WTC11 (cell line): ENCODE measurements around the gene BOD1. TPM values are rescaled to one million over a fixed set of nuclear protein-coding genes. Genes with fewer than 3 reads are reported as not detected.

Experiments
- ATAC-seq: fragments of 200-7000 bp; cut with Tn5 transposase; 2 replicates; pipeline ENCODE4 v1.10.0; 2021; ENCODE audit warnings: mild to moderate bottlenecking, moderate library complexity
- CTCF ChIA-PET: fragments of 300-600 bp; sonication (Branson Sonifier 250); formaldehyde crosslinking; loops from one replicate; lab custom pipeline; 2021; ENCODE audit warnings: antibody characterized with exemption; lab: Charles Lee
- POLR2A ChIA-PET: fragments of 350-600 bp; sonication (Branson Sonifier 250); formaldehyde crosslinking; loops from one replicate; lab custom pipeline; 2021; ENCODE audit warnings: antibody characterized with exemption; lab: Charles Lee
- DNase-seq: peaks from one replicate; pipeline ENCODE4 v3.0.0; 2021; ENCODE audit warnings: low spot score
- H3K27ac Mint-ChIP-seq: 2 replicates; pipeline ENCODE4 v1.8.0; 2021; ENCODE audit warnings: mixed read lengths
- H3K27me3 Mint-ChIP-seq: 2 replicates; pipeline ENCODE4 v1.8.0; 2021; ENCODE audit warnings: low read depth, mild to moderate bottlenecking, moderate library complexity, mixed read lengths
- H3K36me3 Mint-ChIP-seq: 2 replicates; pipeline ENCODE4 v1.8.0; 2021; ENCODE audit warnings: mixed read lengths
- H3K4me1 Mint-ChIP-seq: 2 replicates; pipeline ENCODE4 v1.8.0; 2022; ENCODE audit warnings: mixed read lengths
- H3K4me3 Mint-ChIP-seq: 2 replicates; pipeline ENCODE4 v1.8.0; 2021; ENCODE audit warnings: mild to moderate bottlenecking, moderate library complexity, mixed read lengths
- H3K9me3 Mint-ChIP-seq: 2 replicates; pipeline ENCODE4 v1.8.0; 2021; ENCODE audit warnings: mixed read lengths
- E2F1 ChIP-seq: sonication (generic); formaldehyde crosslinking; IDR thresholded peaks from 2 replicates; pipeline ENCODE4 v1.8.0; 2022; ENCODE audit warnings: mild to moderate bottlenecking, missing genetic modification reagents
- ERG ChIP-seq: fragments of 250-450 bp; sonication (Bioruptor Pico); IDR thresholded peaks from 2 replicates; pipeline ENCODE4 v1.8.0; 2021; ENCODE audit warnings: mild to moderate bottlenecking
- ETV6 ChIP-seq: sonication (generic); formaldehyde crosslinking; IDR thresholded peaks from 2 replicates; pipeline ENCODE4 v1.8.1; 2022; ENCODE audit warnings: mild to moderate bottlenecking, missing genetic modification reagents
- FOXJ3 ChIP-seq: sonication (generic); formaldehyde crosslinking; IDR thresholded peaks from 2 replicates; pipeline ENCODE4 v1.9.0; 2021; ENCODE audit warnings: missing genetic modification reagents, mild to moderate bottlenecking, borderline replicate concordance
- IRF1 ChIP-seq: sonication (generic); formaldehyde crosslinking; IDR thresholded peaks from 2 replicates; pipeline ENCODE4 v1.8.0; 2023; ENCODE audit warnings: missing genetic modification reagents
- MAX ChIP-seq: sonication (generic); formaldehyde crosslinking; IDR thresholded peaks from 2 replicates; pipeline ENCODE4 v1.8.0; 2022; ENCODE audit warnings: mild to moderate bottlenecking, missing genetic modification reagents
- MLX ChIP-seq: sonication (generic); formaldehyde crosslinking; IDR thresholded peaks from 2 replicates; pipeline ENCODE4 v1.8.1; 2023; ENCODE audit warnings: mild to moderate bottlenecking, missing genetic modification reagents, moderate library complexity
- NFE2L1 ChIP-seq: sonication (generic); formaldehyde crosslinking; IDR thresholded peaks from 2 replicates; pipeline ENCODE4 v1.8.1; 2023; ENCODE audit warnings: missing genetic modification reagents
- PRDM15 ChIP-seq: sonication (generic); formaldehyde crosslinking; IDR thresholded peaks from 2 replicates; pipeline ENCODE4 v1.8.0; 2022; ENCODE audit warnings: missing genetic modification reagents
- PRRX2 ChIP-seq: fragments of 250-450 bp; sonication (Bioruptor Pico); IDR thresholded peaks from 2 replicates; pipeline ENCODE4 v1.8.0; 2021; ENCODE audit warnings: mild to moderate bottlenecking
- RORB ChIP-seq: fragments of 250-450 bp; sonication (Bioruptor Pico); IDR thresholded peaks from 2 replicates; pipeline ENCODE4 v1.9.0; 2021; ENCODE audit warnings: mild to moderate bottlenecking
- SMAD4 ChIP-seq: sonication (generic); formaldehyde crosslinking; IDR thresholded peaks from 2 replicates; pipeline ENCODE4 v1.8.0; 2022; ENCODE audit warnings: mild to moderate bottlenecking, missing genetic modification reagents
- USF1 ChIP-seq: sonication (generic); formaldehyde crosslinking; IDR thresholded peaks from 2 replicates; pipeline ENCODE4 v1.8.0; 2022; ENCODE audit warnings: mild to moderate bottlenecking, missing genetic modification reagents
- ZNF532 ChIP-seq: fragments of 250-450 bp; sonication (Bioruptor Pico); IDR thresholded peaks from 2 replicates; pipeline ENCODE4 v1.9.0; 2021; ENCODE audit warnings: mild to moderate bottlenecking, borderline replicate concordance
- total RNA-seq: library from RNA; stranded (reverse); gene quantifications from 3 replicates; pipeline ENCODE4 v1.2.3, GENCODE V29; 2021

BOD1 gene
- total RNA-seq, 1 experiment from 2014 or later: 120 TPM

GRCh38 chr5:173655196-173655797 is 38.8 kb upstream of the BOD1 start:
- ATAC-seq: peak; percentile 52; the same call in 1 of the 2 replicates
- TF ChIP-seq PRRX2 (CRISPR knock-in tag): no peak
- no peak for TF ChIP-seq MAX
- no peak for TF ChIP-seq IRF1 (CRISPR knock-in tag)
- TF ChIP-seq ZNF532 (CRISPR knock-in tag): no peak
- no peak for TF ChIP-seq NFE2L1 (CRISPR knock-in tag)
- TF ChIP-seq SMAD4 (CRISPR knock-in tag): no peak
- no peak for TF ChIP-seq USF1 (CRISPR knock-in tag)
- no peak for TF ChIP-seq ERG
- TF ChIP-seq ETV6 (CRISPR knock-in tag): no peak
- no peak for TF ChIP-seq FOXJ3 (CRISPR knock-in tag)
- no peak for TF ChIP-seq MLX (CRISPR knock-in tag)
- no peak for TF ChIP-seq E2F1 (CRISPR knock-in tag)
- no peak for TF ChIP-seq RORB (CRISPR knock-in tag)
- no peak for TF ChIP-seq PRDM15 (CRISPR knock-in tag)
- TF ChIP-seq, all 79 proteins: peak for 0
- ChIA-PET CTCF (interaction anchor here (1.2 to 1.4 kb wide), 2 partner anchors 12 to 25 kb away, joined by 3 read pairs; no protein-coding TSS in a partner anchor), POLR2A (no interaction called here)
- Mint-ChIP-seq H3K27ac (no peak overlapping the region), H3K4me1 (peaks cover 14% of the 10 kb centered on the region), H3K27me3 (peaks cover 9% of the 10 kb centered on the region), H3K4me3 (no peak overlapping the region), H3K36me3 (peaks cover 35% of the 10 kb centered on the region), H3K9me3 (peaks cover 56% of the 10 kb centered on the region)
- DNase-seq: no peak
